ENCODE measurements around the gene XPNPEP2. TPM values are rescaled to one million over a fixed set of nuclear protein-coding genes. Genes with fewer than 3 reads are reported as not detected.

XPNPEP2 gene
- total RNA-seq, 1 donor from 2014 or later = not detected

GRCh38 chrX:129700536-129700935 is 38.2 kb upstream of the XPNPEP2 start:
- DNase-seq (ENCODE audit: low read depth) = no peak
- no peak for FAIRE-seq

GRCh38 chrX:129701624-129702069 is 37.1 kb upstream of the XPNPEP2 start:
- FAIRE-seq = no peak
- no peak for TF ChIP-seq CTCF (IDR thresholded peaks at IDR 0.05; ENCODE audit: insufficient read depth, low read length, severe bottlenecking)
- Histone ChIP-seq H3K36me3 (ENCODE audit: control insufficient read depth, insufficient read depth, low read length) (no peaks in the 10 kb centered on the region), H3K27me3 (ENCODE audit: control insufficient read depth, insufficient read depth, low read length) (no peaks in the 10 kb centered on the region), H3K4me3 (ENCODE audit: low read depth, low read length) (no peak overlapping the region)
- no peak for DNase-seq (ENCODE audit: low read depth)

More at GRCh38 chrX:129700536-129700935, 38.2 kb upstream of the XPNPEP2 start:
- TF ChIP-seq CTCF (IDR thresholded peaks at IDR 0.05; ENCODE audit: insufficient read depth, low read length, severe bottlenecking) = no peak
- Histone ChIP-seq H3K4me3 (ENCODE audit: low read depth, low read length) (no peak overlapping the region), H3K27me3 (ENCODE audit: control insufficient read depth, insufficient read depth, low read length) (no peaks in the 10 kb centered on the region), H3K36me3 (ENCODE audit: control insufficient read depth, insufficient read depth, low read length) (no peaks in the 10 kb centered on the region)

- TF ChIP-seq CTCF (IDR thresholded peaks at IDR 0.05; ENCODE audit: insufficient read depth, low read length, severe bottlenecking) = no peak
- H3K27me3 ChIP-seq (ENCODE audit: control insufficient read depth, insufficient read depth, low read length) = no peaks in the 10 kb centered on the region
- FAIRE-seq (no peak), DNase-seq (ENCODE audit: low read depth) (no peak)
- H3K36me3 ChIP-seq (ENCODE audit: control insufficient read depth, insufficient read depth, low read length) = no peaks in the 10 kb centered on the region
- no peak overlapping the region for H3K4me3 ChIP-seq (ENCODE audit: low read depth, low read length)
Observed at GRCh38 chrX:129704491-129704890, 34.3 kb upstream of the XPNPEP2 start.

GRCh38 chrX:129705377-129705925 is 33.3 kb upstream of the XPNPEP2 start:
- DNase-seq (ENCODE audit: low read depth) (no peak), FAIRE-seq (no peak)
- no peak overlapping the region for H3K4me3 ChIP-seq (ENCODE audit: low read depth, low read length)
- TF ChIP-seq CTCF (IDR thresholded peaks at IDR 0.05; ENCODE audit: insufficient read depth, low read length, severe bottlenecking) = no peak
- H3K36me3 ChIP-seq (ENCODE audit: control insufficient read depth, insufficient read depth, low read length) = no peaks in the 10 kb centered on the region
- H3K27me3 ChIP-seq (ENCODE audit: control insufficient read depth, insufficient read depth, low read length) = no peaks in the 10 kb centered on the region

GRCh38 chrX:129705988-129706387 is 32.8 kb upstream of the XPNPEP2 start:
- Histone ChIP-seq H3K4me3 (ENCODE audit: low read depth, low read length) (no peak overlapping the region), H3K36me3 (ENCODE audit: control insufficient read depth, insufficient read depth, low read length) (no peaks in the 10 kb centered on the region), H3K27me3 (ENCODE audit: control insufficient read depth, insufficient read depth, low read length) (no peaks in the 10 kb centered on the region)
- DNase-seq (ENCODE audit: low read depth) (no peak), FAIRE-seq (no peak)
- no peak for TF ChIP-seq CTCF (IDR thresholded peaks at IDR 0.05; ENCODE audit: insufficient read depth, low read length, severe bottlenecking)
